Measurements from ENCODE around the gene ARNT2. TPM values are rescaled to one million over a fixed set of nuclear protein-coding genes. Genes with fewer than 3 reads are reported as not detected.

The ARNT2 gene
- total and polyA plus RNA-seq, 2 of the 13 experiments (the other 11 are each of a cell fraction or from before 2014, with no cell fraction given), result 0.69 to 1.7 TPM

- no TSS peak for BruUV-seq (replicated peaks)
- intact Hi-C loops (cut with micrococcal nuclease; ENCODE audit: unreplicated experiment), result no loop called here
- Histone ChIP-seq H2AFZ (ENCODE audit: low read length) (no peak overlapping the region), H4K20me1 (ENCODE audit: insufficient read depth, low read length) (no peaks in the 10 kb centered on the region), H3K27me3 (ENCODE audit: control insufficient read depth in 1 of 2, insufficient read depth in 2 of 2, low read length in 2 of 2) (no peaks in the 10 kb centered on the region; a peak in 1 of 5 replicates), H3K4me2 (ENCODE audit: low read depth, low read length) (no peak overlapping the region), H3K9ac (ENCODE audit: insufficient read depth, low read depth, low read length) (no peak overlapping the region), H3K4me1 (ENCODE audit: insufficient read depth, low read length) (peaks cover 6% of the 10 kb centered on the region; the same call in 1 of the 2 replicates), H3K9me3 (ENCODE audit: low read length) (no peaks in the 10 kb centered on the region), H3K4me3 (replicated peaks in 1 of 3; ENCODE audit: insufficient read depth in 1 of 3, low read depth in 2 of 3, low read length in 3 of 3) (no peak overlapping the region), H3K36me3 (replicated peaks in 1 of 2; ENCODE audit: control insufficient read depth in 1 of 2, insufficient read depth in 2 of 2, low read length in 2 of 2) (no peaks in the 10 kb centered on the region), H3K79me2 (ENCODE audit: insufficient read depth, low read length) (no peaks in the 10 kb centered on the region), H3K27ac (ENCODE audit: extremely low read length, insufficient read depth, low read length) (no peak overlapping the region)
- ChIA-PET POLR2A (no interaction called here), CTCF (ENCODE audit: low intra/inter-chr PET ratio, low total read pairs) (no interaction called here)
- 38% methylated on average over 1 of the region's 1 CpG for WGBS (ENCODE audit: low lambda C conversion rate)
- FAIRE-seq (no peak), ATAC-seq (no peak), DNase-seq (ENCODE audit: low spot score) (no peak)
- in situ Hi-C loops (cut with HindIII; ENCODE audit: extremely low pct_ligation_motif_present, low pct_unique_long_range_greater_than_20kb), result loop anchor here (10.0 kb wide), 1 partner anchor 413 kb away; no protein-coding TSS in a partner anchor
- TF ChIP-seq ZBTB7B (CRISPR knock-in tag; IDR thresholded peaks at IDR 0.05), result no peak
- TF ChIP-seq NR2C2 (CRISPR knock-in tag; IDR thresholded peaks at IDR 0.05; ENCODE audit: borderline replicate concordance), result no peak
- no peak for TF ChIP-seq PITX1 (CRISPR knock-in tag; IDR thresholded peaks at IDR 0.05)
- TF ChIP-seq ZNF318 (CRISPR knock-in tag; IDR thresholded peaks at IDR 0.05), result no peak
These were observed 157.3 kb downstream of the ARNT2 start for GRCh38 chr15:80561500-80561899.

All from HepG2 (cell line).